OCI-LY7 (cell line): ENCODE measurements around the gene PYGB. TPM values are rescaled to one million over a fixed set of nuclear protein-coding genes. Genes with fewer than 3 reads are reported as not detected.

Experiments used
- BruUV-seq: library from RNA; stranded (reverse); fragments of 400-500 nt; replicated peaks from 2 replicates; lab custom pipeline; 2021; lab: Mats Ljungman, UMichigan
- CTCF ChIA-PET: fragments of 300-600 bp; sonication (Branson Sonifier 250); formaldehyde crosslinking; loops from one replicate; lab custom pipeline; 2022; ENCODE audit warnings: antibody characterized with exemption; ENCODE audit not compliant: unreplicated experiment; lab: Charles Lee
- POLR2A ChIA-PET: fragments of 300-600 bp; sonication (Branson Sonifier 250); formaldehyde crosslinking; loops from one replicate; lab custom pipeline; 2022; ENCODE audit warnings: antibody characterized with exemption; lab: Charles Lee
- DNase-seq: peaks from one replicate; pipeline ENCODE4 v3.0.0-alpha.2; 2015; ENCODE audit warnings: low spot score
- H2AFZ ChIP-seq: fragments of 200-600 bp; sonication (generic), shearing (Covaris generic); 2 replicates; pipeline ENCODE4 v1.6.1; 2014; ENCODE audit warnings: mild to moderate bottlenecking, antibody characterized with exemption, low read length, moderate library complexity
- H3K27ac ChIP-seq: fragments of 200-600 bp; sonication (generic); 2 replicates; pipeline ENCODE4 v1.5.1; 2014; ENCODE audit warnings: mixed run types, low read depth, mild to moderate bottlenecking, moderate library complexity, low read length, inconsistent platforms; ENCODE audit not compliant: poor library complexity, severe bottlenecking
- H3K36me3 ChIP-seq: fragments of 200-600 bp; sonication (generic); 2 replicates; pipeline ENCODE4 v1.6.1; 2014; ENCODE audit warnings: mild to moderate bottlenecking, antibody characterized with exemption, low read length, moderate library complexity, mixed read lengths; ENCODE audit not compliant: insufficient read depth
- H3K4me1 ChIP-seq: fragments of 200-600 bp; sonication (generic); 2 replicates; pipeline ENCODE4 v1.5.1; 2014; ENCODE audit warnings: mild to moderate bottlenecking, low read length; ENCODE audit not compliant: insufficient read depth, poor library complexity, severe bottlenecking
- H3K4me2 ChIP-seq: fragments of 200-600 bp; sonication (generic); 2 replicates; pipeline ENCODE4 v1.6.1; 2014; ENCODE audit warnings: mild to moderate bottlenecking, low read length
- H3K4me3 ChIP-seq: fragments of 200-600 bp; sonication (generic); 2 replicates; pipeline ENCODE4 v1.5.1; 2014; ENCODE audit warnings: mild to moderate bottlenecking, low read depth, low read length; ENCODE audit not compliant: poor library complexity, severe bottlenecking
- H3K79me2 ChIP-seq: fragments of 200-600 bp; sonication (generic); 2 replicates; pipeline ENCODE4 v1.6.1; 2016; ENCODE audit warnings: low read depth, mild to moderate bottlenecking, low read length, moderate library complexity, mixed read lengths; ENCODE audit not compliant: insufficient read depth
- H3K9me2 ChIP-seq: fragments of 200-600 bp; sonication (generic); 2 replicates; pipeline ENCODE4 v1.6.1; 2016; ENCODE audit warnings: mild to moderate bottlenecking, low read length, mixed read lengths; ENCODE audit not compliant: insufficient read depth
- H3K9me3 ChIP-seq: fragments of 200-600 bp; sonication (generic); 2 replicates; pipeline ENCODE4 v1.6.1; 2014; ENCODE audit warnings: mild to moderate bottlenecking, mixed run types, low read length, mixed read lengths
- H4K20me1 ChIP-seq: fragments of 200-600 bp; sonication (generic); 2 replicates; pipeline ENCODE4 v1.6.1; 2014; ENCODE audit warnings: mild to moderate bottlenecking, antibody characterized with exemption, low read length, moderate library complexity, mixed read lengths; ENCODE audit not compliant: insufficient read depth
- EZH2phosphoT487 ChIP-seq: fragments of 200-600 bp; sonication (generic); IDR thresholded peaks from 2 replicates; pipeline ENCODE4 v1.6.1; 2018; ENCODE audit warnings: low read depth, borderline replicate concordance, mild to moderate bottlenecking, mixed run types, antibody characterized with exemption, low read length, moderate library complexity, mixed read lengths
- intact Hi-C: fragments of 100-400 bp; cut with micrococcal nuclease; formaldehyde crosslinking; loops from one replicate; pipeline ENCODE4 v1.10.0; 2022; ENCODE audit not compliant: unreplicated experiment
- total RNA-seq, 2 experiments: library from RNA; depleted of rRNA in 1 of 2; stranded (reverse); fragments of >200 nt in 1 of 2; shearing (Covaris generic) in 1 of 2; gene quantifications; 2 replicates each; pipeline ENCODE4 v1.2.3, GENCODE V29; 2014 to 2022
- TF ChIP-seq, protein P1 (sequence below): fragments of 200-600 bp; sonication (generic); conservative IDR thresholded peaks from 2 replicates; pipeline ENCODE4 v1.5.1; 2014; ENCODE audit warnings: mild to moderate bottlenecking, antibody characterized with exemption, low read length, moderate library complexity, mixed read lengths

The PYGB gene
- total RNA-seq, 2 experiments from 2014 or later, result 4.9 to 7.0 TPM

DNA sequence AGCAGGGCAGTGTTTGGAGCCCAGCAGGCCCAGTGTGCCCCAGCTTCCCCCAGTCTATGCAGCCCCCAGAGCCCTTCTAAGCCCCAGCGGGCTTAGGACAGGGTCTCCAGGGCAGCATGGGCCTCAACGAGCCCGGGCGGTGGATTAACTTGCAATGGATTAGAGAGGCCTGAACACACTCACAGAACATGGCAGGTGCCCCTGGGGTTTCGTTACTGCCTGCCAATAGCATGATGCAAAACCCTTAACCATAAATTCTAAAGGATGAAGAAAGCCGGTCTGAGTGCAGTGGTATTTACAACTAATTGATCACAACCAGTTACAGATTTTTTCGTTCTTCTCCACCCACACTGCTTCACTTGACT is 33.5 kb upstream of the PYGB start:
- Histone ChIP-seq H3K36me3 (no peaks in the 10 kb centered on the region), H3K4me3 (no peak overlapping the region), H3K79me2 (no peaks in the 10 kb centered on the region), H3K4me2 (no peak overlapping the region), H4K20me1 (no peaks in the 10 kb centered on the region; the same call in 1 of the 2 replicates), H3K4me1 (no peaks in the 10 kb centered on the region), H3K9me3 (no peaks in the 10 kb centered on the region), H3K9me2 (no peaks in the 10 kb centered on the region), H2AFZ (no peak overlapping the region), H3K27ac (no peak overlapping the region)
- DNase-seq, result no peak
- ChIA-PET CTCF (interaction anchor here (0.6 kb wide), 1 partner anchor 129 kb away, joined by 3 read pairs; no protein-coding TSS in a partner anchor), POLR2A (no interaction called here)
- TF ChIP-seq, protein P1, sequence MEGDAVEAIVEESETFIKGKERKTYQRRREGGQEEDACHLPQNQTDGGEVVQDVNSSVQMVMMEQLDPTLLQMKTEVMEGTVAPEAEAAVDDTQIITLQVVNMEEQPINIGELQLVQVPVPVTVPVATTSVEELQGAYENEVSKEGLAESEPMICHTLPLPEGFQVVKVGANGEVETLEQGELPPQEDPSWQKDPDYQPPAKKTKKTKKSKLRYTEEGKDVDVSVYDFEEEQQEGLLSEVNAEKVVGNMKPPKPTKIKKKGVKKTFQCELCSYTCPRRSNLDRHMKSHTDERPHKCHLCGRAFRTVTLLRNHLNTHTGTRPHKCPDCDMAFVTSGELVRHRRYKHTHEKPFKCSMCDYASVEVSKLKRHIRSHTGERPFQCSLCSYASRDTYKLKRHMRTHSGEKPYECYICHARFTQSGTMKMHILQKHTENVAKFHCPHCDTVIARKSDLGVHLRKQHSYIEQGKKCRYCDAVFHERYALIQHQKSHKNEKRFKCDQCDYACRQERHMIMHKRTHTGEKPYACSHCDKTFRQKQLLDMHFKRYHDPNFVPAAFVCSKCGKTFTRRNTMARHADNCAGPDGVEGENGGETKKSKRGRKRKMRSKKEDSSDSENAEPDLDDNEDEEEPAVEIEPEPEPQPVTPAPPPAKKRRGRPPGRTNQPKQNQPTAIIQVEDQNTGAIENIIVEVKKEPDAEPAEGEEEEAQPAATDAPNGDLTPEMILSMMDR, result no peak
- TF ChIP-seq EZH2phosphoT487, result no peak
- intact Hi-C loops, result no loop called here
- BruUV-seq, result no TSS peak

DNA sequence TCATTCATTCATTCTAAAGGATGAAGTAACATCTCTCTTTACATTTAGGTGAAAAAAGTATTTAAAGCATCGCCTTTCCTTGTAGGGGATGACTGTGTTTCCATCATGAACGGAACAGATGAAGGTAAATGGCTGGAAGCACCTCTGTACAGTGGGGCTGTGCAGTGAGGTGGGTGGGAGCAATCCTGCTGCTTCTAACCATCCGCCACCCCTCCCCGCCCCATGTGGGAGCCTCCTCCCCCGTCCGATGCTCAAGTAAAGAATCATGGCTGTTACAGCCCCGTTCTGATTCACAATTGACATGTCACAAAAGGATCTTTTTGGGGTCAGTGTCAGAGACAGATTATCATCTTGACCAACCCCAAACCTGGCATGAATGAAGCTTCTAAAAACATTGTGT is 33.1 kb upstream of the PYGB start:
- BruUV-seq, result no TSS peak
- intact Hi-C loops, result no loop called here
- POLR2A ChIA-PET, result no interaction called here

DNA sequence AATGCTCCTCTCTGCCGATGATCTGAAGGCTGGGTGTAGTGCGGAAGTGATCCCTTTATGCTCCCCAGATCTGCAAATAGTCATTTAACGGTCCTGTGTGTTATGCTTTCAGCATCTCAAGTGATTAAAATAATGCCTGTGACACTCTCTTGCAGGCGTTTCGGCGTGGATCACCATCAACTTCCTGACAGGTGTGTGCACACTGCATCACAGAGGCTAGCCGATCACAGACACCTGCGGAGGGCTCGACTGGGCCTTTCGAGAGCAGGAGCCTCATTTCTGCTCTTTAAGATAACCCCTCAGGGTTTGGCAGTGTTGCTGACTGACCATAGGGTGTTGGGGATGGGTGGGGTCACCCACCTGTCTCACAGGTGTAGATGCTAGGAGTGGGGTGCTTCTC is 32.4 kb upstream of the PYGB start:
- peak; percentile 7 for DNase-seq
- ChIA-PET CTCF (no interaction called here), POLR2A (no interaction called here)
- no TSS peak for BruUV-seq
- Histone ChIP-seq H3K4me3 (no peak overlapping the region), H3K79me2 (no peaks in the 10 kb centered on the region), H3K4me1 (no peaks in the 10 kb centered on the region), H2AFZ (no peak overlapping the region), H3K4me2 (no peak overlapping the region), H3K9me2 (no peaks in the 10 kb centered on the region), H3K27ac (no peak overlapping the region), H4K20me1 (no peaks in the 10 kb centered on the region; the same call in 1 of the 2 replicates), H3K36me3 (no peaks in the 10 kb centered on the region), H3K9me3 (no peaks in the 10 kb centered on the region)
- no peak for TF ChIP-seq EZH2phosphoT487
- TF ChIP-seq, protein P1, result no peak
- intact Hi-C loops, result no loop called here

More for the DNA sequence above, 33.1 kb upstream of the PYGB start:
- no peaks in the 10 kb centered on the region for H3K9me3 ChIP-seq
- no peak overlapping the region for H2AFZ ChIP-seq
- H3K4me3 ChIP-seq, result no peak overlapping the region
- DNase-seq, result no peak
- no peak overlapping the region for H3K27ac ChIP-seq
- CTCF ChIA-PET, result interaction anchor here (0.6 kb wide), 1 partner anchor 129 kb away, joined by 3 read pairs; no protein-coding TSS in a partner anchor
- no peaks in the 10 kb centered on the region; the same call in 1 of the 2 replicates for H4K20me1 ChIP-seq
- H3K4me2 ChIP-seq, result no peak overlapping the region
- H3K9me2 ChIP-seq, result no peaks in the 10 kb centered on the region
- no peaks in the 10 kb centered on the region for H3K4me1 ChIP-seq
- no peak for TF ChIP-seq EZH2phosphoT487
- TF ChIP-seq, protein P1, result no peak
- no peaks in the 10 kb centered on the region for H3K36me3 ChIP-seq
- H3K79me2 ChIP-seq, result no peaks in the 10 kb centered on the region
